ENCODE results near the gene PRLH.

The PRLH gene

DNA sequence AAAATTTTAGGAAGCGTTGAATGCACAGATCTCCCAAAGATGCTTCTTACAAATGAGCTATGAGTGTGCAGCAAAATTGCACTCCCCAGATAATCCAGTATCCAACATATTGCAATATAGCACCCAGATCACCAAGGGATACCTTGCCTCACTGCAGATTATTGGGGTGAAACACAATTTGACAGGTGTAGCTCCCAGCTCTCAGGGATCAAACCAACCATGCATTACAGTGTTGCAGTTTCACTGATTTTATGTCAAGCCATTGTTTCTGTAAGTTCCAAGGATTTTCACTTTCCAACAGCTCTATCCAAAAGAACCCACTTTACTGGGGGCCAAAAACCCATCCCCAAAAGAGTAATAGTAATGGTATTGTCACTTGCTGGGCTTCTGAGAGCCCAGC is 10.8 kb upstream of the PRLH start:
- Histone ChIP-seq H3K36me3 (ENCODE audit: control insufficient read depth, low read depth, low read length) (no peaks in the 10 kb centered on the region), H3K9me3 (ENCODE audit: control insufficient read depth, low read depth, low read length) (no peaks in the 10 kb centered on the region), H3K9ac (ENCODE audit: low read length) (no peak overlapping the region), H3K27me3 (ENCODE audit: control insufficient read depth, insufficient read depth, low read length) (no peaks in the 10 kb centered on the region), H3K4me1 (ENCODE audit: control insufficient read depth, low read depth, low read length) (no peaks in the 10 kb centered on the region), H3K4me3 (ENCODE audit: low read length) (no peak overlapping the region), H3K27ac (ENCODE audit: low read length) (no peak overlapping the region)

DNA sequence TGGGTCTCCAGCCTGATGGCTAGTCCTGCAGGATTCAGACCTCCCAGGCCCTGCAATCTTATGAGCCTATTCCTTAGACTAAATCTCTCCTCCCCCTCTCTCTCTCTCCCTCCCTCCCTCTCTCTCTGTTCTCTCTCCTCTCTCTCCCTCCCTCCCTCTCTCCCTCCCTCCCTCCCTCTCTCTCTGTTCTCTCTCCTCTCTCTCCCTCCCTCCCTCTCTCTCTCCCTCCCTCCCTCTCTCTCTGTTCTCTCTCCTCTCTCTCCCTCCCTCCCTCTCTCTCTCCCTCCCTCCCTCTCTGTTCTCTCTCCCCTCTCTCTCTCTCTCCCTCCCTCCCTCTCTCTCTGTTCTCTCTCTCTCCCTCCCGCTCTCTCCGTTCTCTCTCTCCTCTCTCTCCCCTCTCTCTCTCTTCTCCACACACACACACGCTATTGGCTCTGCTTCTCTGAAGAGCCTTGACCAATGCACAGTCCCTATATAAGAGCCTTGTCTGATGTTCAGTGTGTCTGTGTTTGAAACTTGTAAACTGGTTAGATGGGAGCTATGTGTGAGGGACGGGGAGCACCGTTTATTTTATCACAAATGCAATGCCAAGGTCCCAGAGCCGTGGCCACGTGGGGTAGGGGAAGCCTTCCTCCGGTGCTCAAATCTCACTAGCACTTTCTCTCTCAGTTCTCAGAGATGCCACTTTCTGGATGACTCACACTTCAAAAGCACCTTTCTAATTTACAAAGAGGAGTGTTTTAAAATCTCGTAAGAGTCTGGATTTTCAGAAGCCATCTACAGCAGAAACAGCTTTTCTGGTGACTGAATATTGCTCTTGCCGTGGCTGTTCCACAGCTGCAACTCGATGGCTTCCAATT is 9.4 kb upstream of the PRLH start:
- no peaks in the 10 kb centered on the region for H3K4me1 ChIP-seq (ENCODE audit: control insufficient read depth, low read depth, low read length)
- no peak overlapping the region for H3K27ac ChIP-seq (ENCODE audit: low read length)
- no peak overlapping the region for H3K9ac ChIP-seq (ENCODE audit: low read length)

DNA sequence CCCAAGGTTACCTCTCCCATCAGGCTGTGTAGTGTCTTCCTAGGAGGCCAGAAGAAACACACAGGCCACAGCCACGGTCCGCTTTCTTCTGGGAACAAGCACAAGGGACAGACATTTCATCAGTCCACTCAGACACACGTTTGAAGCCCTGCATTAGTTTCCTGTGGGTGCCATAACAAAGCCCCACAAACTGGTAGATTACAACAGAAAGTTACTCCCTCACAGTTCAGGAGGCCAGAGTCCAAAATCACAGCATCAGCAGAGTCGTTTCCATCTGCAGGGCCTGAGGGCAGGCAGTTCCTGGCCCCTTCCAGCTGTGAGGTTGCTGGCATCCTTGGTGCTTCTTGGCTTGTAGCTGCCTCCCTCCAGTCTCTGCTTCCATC is 8.8 kb upstream of the PRLH start:
- Histone ChIP-seq H3K4me1 (ENCODE audit: control insufficient read depth, low read depth, low read length) (no peaks in the 10 kb centered on the region), H3K4me3 (ENCODE audit: low read length) (no peak overlapping the region), H3K27me3 (ENCODE audit: control insufficient read depth, insufficient read depth, low read length) (no peaks in the 10 kb centered on the region), H3K9ac (ENCODE audit: low read length) (no peak overlapping the region), H3K27ac (ENCODE audit: low read length) (no peak overlapping the region), H3K36me3 (ENCODE audit: control insufficient read depth, low read depth, low read length) (no peaks in the 10 kb centered on the region), H3K9me3 (ENCODE audit: control insufficient read depth, low read depth, low read length) (no peaks in the 10 kb centered on the region)

More for the DNA sequence above, 9.4 kb upstream of the PRLH start:
- Histone ChIP-seq H3K36me3 (ENCODE audit: control insufficient read depth, low read depth, low read length) (no peaks in the 10 kb centered on the region), H3K9me3 (ENCODE audit: control insufficient read depth, low read depth, low read length) (no peaks in the 10 kb centered on the region), H3K27me3 (ENCODE audit: control insufficient read depth, insufficient read depth, low read length) (no peaks in the 10 kb centered on the region), H3K4me3 (ENCODE audit: low read length) (no peak overlapping the region)

DNA sequence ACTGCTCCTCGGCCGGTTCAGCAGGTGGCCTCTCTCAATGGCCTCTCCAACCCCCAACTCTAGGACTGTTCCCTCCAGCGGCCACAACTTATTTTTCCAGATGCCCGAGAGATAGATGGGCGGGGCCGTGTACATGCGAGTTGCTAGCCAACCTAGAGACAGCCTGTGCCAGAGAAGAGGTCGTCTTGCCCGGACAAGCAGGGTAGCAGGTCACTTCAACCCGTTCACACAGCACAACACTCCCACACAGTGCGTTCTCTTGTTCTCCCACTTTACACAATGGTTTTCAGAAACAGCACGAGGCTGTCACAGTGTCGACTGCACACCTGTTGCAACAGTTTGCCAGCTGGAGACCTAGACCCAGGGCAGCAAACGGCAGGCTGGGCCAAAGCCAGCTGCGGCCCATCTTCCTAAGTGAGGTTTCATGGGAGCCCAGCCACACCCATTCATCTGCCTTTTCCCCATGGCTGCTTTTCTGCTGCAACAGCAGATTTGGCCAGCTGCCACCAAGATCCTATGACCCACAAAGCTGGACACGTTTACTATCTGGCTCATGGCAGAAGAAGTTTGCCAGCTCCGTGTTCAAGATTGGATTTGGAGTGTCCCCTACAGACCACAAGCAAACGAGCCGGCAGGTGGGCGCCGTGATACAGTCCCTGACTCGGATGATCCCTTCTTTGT is 7.3 kb upstream of the PRLH start:
- Histone ChIP-seq H3K27me3 (ENCODE audit: control insufficient read depth, insufficient read depth, low read length) (no peaks in the 10 kb centered on the region), H3K4me1 (ENCODE audit: control insufficient read depth, low read depth, low read length) (no peaks in the 10 kb centered on the region), H3K36me3 (ENCODE audit: control insufficient read depth, low read depth, low read length) (no peaks in the 10 kb centered on the region), H3K9ac (ENCODE audit: low read length) (no peak overlapping the region), H3K27ac (ENCODE audit: low read length) (no peak overlapping the region), H3K4me3 (ENCODE audit: low read length) (no peak overlapping the region), H3K9me3 (ENCODE audit: control insufficient read depth, low read depth, low read length) (no peaks in the 10 kb centered on the region)

DNA sequence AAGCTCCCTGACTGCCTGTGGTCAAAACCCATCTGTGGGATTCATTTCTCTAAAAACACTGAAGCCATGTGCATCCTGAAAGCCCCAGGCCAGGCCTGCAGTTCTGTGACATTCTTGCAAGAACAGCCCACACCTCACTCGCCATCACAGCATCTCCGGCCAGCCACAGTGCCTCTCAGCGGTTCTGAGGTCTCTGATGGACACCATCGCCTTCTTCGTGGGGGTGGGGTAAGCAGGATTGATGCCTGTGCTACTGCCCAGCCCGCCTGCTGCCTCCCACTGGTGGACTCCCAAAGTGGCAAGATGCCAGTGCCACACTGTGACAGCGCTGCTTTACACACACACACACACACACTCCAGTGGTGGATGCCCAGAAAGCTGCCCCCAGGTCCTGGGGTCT is 5.2 kb upstream of the PRLH start:
- Histone ChIP-seq H3K4me1 (ENCODE audit: control insufficient read depth, low read depth, low read length) (no peaks in the 10 kb centered on the region), H3K4me3 (ENCODE audit: low read length) (no peak overlapping the region), H3K9ac (ENCODE audit: low read length) (no peak overlapping the region), H3K9me3 (ENCODE audit: control insufficient read depth, low read depth, low read length) (no peaks in the 10 kb centered on the region), H3K27ac (ENCODE audit: low read length) (no peak overlapping the region), H3K27me3 (ENCODE audit: control insufficient read depth, insufficient read depth, low read length) (no peaks in the 10 kb centered on the region), H3K36me3 (ENCODE audit: control insufficient read depth, low read depth, low read length) (no peaks in the 10 kb centered on the region)

DNA sequence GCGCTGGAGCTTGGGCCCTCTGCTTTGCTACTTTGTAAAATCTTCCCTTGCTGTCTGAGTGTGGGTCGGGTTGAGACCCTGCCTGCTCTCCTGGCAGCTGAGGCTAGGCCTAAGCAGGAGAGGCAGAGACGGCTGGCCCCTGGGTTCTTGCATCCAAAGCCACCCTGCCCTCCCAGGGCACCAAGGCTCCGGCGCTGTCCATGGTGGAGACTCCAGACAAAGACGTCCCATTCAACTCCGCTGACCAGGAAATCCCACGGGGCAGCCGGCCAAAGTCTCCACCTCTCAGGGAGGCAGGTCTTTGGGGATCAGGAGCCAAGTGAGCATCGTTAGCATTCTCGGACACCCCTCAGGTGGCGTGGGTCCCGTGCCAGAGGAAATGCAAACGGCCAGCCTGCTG is 2.6 kb upstream of the PRLH start:
- no peak overlapping the region for H3K27ac ChIP-seq (ENCODE audit: low read length)
- H3K9ac ChIP-seq (ENCODE audit: low read length) = no peak overlapping the region
- H3K4me1 ChIP-seq (ENCODE audit: control insufficient read depth, low read depth, low read length) = no peaks in the 10 kb centered on the region
- H3K9me3 ChIP-seq (ENCODE audit: control insufficient read depth, low read depth, low read length) = no peaks in the 10 kb centered on the region
- no peak overlapping the region for H3K4me3 ChIP-seq (ENCODE audit: low read length)
- no peaks in the 10 kb centered on the region for H3K36me3 ChIP-seq (ENCODE audit: control insufficient read depth, low read depth, low read length)
- H3K27me3 ChIP-seq (ENCODE audit: control insufficient read depth, insufficient read depth, low read length) = no peaks in the 10 kb centered on the region

DNA sequence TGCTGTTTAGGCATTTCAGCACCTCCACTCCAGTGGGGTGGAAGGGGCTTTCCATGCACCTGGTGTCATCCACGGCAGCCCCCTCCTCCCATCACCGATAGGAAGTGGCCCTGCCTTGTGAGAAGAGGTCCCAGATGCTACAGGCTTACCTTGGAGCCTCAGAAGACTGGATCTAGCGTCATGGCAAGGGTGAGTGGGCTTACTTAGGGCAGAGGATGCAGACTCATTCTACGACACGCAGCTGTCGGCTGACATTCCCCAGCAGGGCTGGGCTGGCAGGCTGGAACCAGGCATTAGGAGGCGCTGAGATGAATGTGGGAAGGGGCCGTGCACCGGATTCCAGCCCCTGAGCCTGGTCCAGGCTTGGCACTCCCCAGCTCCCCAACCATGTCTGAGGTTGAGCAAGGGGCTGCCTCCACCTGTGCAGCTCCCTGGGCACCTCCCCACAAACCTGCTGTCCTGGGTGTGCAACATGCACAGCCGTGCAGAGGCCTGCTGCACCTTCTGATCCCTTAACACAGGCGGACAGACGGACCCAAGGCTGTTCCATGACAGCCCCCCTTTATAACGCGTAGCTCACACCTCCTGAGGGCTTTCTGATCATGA is 1.7 kb upstream of the PRLH start:
- no peaks in the 10 kb centered on the region for H3K36me3 ChIP-seq (ENCODE audit: control insufficient read depth, low read depth, low read length)
- no peak overlapping the region for H3K4me3 ChIP-seq (ENCODE audit: low read length)
- H3K9ac ChIP-seq (ENCODE audit: low read length) = no peak overlapping the region
- H3K4me1 ChIP-seq (ENCODE audit: control insufficient read depth, low read depth, low read length) = no peaks in the 10 kb centered on the region
- H3K27me3 ChIP-seq (ENCODE audit: control insufficient read depth, insufficient read depth, low read length) = no peaks in the 10 kb centered on the region
- no peak overlapping the region for H3K27ac ChIP-seq (ENCODE audit: low read length)
- H3K9me3 ChIP-seq (ENCODE audit: control insufficient read depth, low read depth, low read length) = no peaks in the 10 kb centered on the region

DNA sequence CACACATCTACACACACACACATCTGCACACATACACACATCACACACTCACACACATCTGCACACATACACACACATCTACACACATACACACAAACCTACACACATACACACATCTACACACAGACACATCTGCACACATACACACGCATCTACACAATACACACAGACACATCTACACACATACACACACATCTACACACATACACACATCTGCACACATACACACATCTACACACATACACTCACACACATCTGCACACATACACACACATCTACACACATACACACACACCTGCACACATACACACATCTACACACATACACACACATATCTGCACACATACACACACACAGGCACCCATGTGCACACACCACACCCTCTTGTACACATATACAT is 400 bp upstream of the PRLH start:
- Histone ChIP-seq H3K4me3 (ENCODE audit: low read length) (no peak overlapping the region), H3K9ac (ENCODE audit: low read length) (no peak overlapping the region), H3K27me3 (ENCODE audit: control insufficient read depth, insufficient read depth, low read length) (no peaks in the 10 kb centered on the region), H3K9me3 (ENCODE audit: control insufficient read depth, low read depth, low read length) (no peaks in the 10 kb centered on the region), H3K4me1 (ENCODE audit: control insufficient read depth, low read depth, low read length) (no peaks in the 10 kb centered on the region), H3K36me3 (ENCODE audit: control insufficient read depth, low read depth, low read length) (no peaks in the 10 kb centered on the region), H3K27ac (ENCODE audit: low read length) (no peak overlapping the region)

DNA sequence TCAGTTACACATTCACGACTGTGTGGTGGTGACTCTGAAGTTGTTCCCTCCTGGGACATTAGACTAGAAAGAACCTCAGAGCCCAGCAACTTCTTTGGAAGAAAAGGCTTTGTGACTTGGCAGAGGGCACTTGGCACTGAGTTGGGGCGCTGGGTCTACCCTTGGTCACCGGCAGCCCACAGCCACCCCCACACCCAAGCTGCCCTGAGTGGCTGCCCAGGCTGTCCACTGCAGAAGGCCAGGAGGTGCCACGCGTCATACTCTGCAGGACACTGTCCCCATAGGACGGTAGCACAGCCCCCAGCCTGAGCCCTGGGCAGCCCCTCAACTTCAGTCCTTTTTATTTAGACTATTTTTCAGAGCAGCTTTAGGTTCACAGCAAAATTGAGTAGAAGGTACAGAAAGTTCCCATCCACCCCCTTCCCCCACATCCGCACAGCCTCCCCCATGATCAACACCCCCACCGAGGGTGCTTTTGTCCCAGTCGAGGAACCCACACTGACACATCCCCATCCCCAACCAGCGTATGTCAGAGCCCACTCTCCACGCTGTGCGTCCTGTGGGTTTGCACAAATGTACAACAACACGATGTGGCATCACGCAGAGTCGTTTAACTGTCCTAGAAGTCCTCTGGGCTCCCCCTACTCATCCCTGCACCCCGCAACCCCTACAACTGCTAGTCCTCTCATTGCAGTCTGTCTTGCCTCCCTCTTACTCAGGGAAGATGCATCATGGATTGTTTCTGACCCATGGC is 1.1 kb downstream of the PRLH start:
- peaks cover 4% of the 10 kb centered on the region for H3K4me1 ChIP-seq (ENCODE audit: control insufficient read depth, low read depth, low read length)
- no peak overlapping the region for H3K4me3 ChIP-seq (ENCODE audit: low read length)
- no peaks in the 10 kb centered on the region for H3K27me3 ChIP-seq (ENCODE audit: control insufficient read depth, insufficient read depth, low read length)
- H3K9ac ChIP-seq (ENCODE audit: low read length) = no peak overlapping the region
- H3K27ac ChIP-seq (ENCODE audit: low read length) = no peak overlapping the region
- H3K9me3 ChIP-seq (ENCODE audit: control insufficient read depth, low read depth, low read length) = no peaks in the 10 kb centered on the region
- no peaks in the 10 kb centered on the region for H3K36me3 ChIP-seq (ENCODE audit: control insufficient read depth, low read depth, low read length)

DNA sequence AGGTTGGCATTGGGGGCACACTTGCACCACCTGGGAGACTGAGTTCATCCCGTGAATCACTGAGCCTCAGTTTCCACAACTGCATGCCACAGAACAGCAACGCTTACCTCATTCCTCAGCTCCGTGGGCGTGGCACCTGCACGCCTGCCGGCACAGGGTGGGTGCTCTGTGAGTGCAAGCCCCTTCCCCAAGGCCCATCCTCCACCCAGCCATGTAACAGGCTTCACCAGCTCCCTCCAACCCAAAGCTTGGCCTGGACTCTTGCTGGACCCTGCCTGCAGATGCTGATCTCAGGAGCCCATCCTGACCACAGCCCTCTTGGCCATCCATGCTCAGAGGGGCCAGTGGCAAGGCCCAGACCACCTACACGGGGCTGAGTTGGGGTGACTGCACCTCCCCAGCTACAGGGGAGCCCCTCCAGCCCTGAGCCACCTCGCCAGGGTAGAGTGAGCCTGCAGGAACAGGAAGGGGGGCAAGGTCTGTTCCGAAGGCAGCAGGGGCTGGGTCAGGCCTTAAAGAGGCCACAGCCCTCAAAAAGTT is 1.8 kb downstream of the PRLH start:
- no peaks in the 10 kb centered on the region for H3K27me3 ChIP-seq (ENCODE audit: control insufficient read depth, insufficient read depth, low read length)
- H3K9me3 ChIP-seq (ENCODE audit: control insufficient read depth, low read depth, low read length) = no peaks in the 10 kb centered on the region
- no peak overlapping the region for H3K27ac ChIP-seq (ENCODE audit: low read length)
- no peaks in the 10 kb centered on the region for H3K36me3 ChIP-seq (ENCODE audit: control insufficient read depth, low read depth, low read length)
- no peak overlapping the region for H3K9ac ChIP-seq (ENCODE audit: low read length)
- no peak overlapping the region for H3K4me3 ChIP-seq (ENCODE audit: low read length)
- peaks cover 7% of the 10 kb centered on the region for H3K4me1 ChIP-seq (ENCODE audit: control insufficient read depth, low read depth, low read length)

DNA sequence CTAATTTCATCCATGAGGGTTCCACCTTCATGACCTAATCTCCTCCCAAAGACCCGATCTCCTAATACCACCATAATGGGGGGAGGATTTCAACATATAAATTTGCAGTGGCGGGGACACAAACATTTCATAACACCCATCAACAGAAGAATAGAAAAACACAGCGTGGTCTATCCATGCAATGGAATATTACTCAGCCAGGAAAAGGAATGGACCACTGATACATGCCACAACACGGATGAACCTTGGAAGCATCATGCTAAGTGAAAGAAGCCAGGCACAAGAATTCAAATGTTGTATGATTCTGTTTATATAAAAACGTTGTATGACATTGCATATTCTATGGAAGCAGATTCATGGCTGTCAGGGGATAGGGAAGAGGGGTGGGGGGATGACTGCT is 2.7 kb downstream of the PRLH start:
- H3K4me1 ChIP-seq (ENCODE audit: control insufficient read depth, low read depth, low read length) = peaks cover 7% of the 10 kb centered on the region
- H3K36me3 ChIP-seq (ENCODE audit: control insufficient read depth, low read depth, low read length) = no peaks in the 10 kb centered on the region
- no peak overlapping the region for H3K27ac ChIP-seq (ENCODE audit: low read length)
- H3K27me3 ChIP-seq (ENCODE audit: control insufficient read depth, insufficient read depth, low read length) = no peaks in the 10 kb centered on the region
- H3K9me3 ChIP-seq (ENCODE audit: control insufficient read depth, low read depth, low read length) = no peaks in the 10 kb centered on the region
- no peak overlapping the region for H3K9ac ChIP-seq (ENCODE audit: low read length)
- H3K4me3 ChIP-seq (ENCODE audit: low read length) = no peak overlapping the region
